HG02610 (cell line): Measurements from ENCODE around the gene NAT14.
"Not testable (repeated sequence)": the region's sequence is repeated elsewhere in the genome, so short reads cannot be mapped to it uniquely, and the experiment has no call there.

ENCODE experiments used
- ATAC-seq: cut with Tn5 transposase; IDR thresholded peaks from one replicate; pipeline ENCODE4 v1.9.1; 2021; ENCODE audit warnings: mild to moderate bottlenecking, moderate library complexity; ENCODE audit not compliant: unreplicated experiment

The NAT14 gene

DNA sequence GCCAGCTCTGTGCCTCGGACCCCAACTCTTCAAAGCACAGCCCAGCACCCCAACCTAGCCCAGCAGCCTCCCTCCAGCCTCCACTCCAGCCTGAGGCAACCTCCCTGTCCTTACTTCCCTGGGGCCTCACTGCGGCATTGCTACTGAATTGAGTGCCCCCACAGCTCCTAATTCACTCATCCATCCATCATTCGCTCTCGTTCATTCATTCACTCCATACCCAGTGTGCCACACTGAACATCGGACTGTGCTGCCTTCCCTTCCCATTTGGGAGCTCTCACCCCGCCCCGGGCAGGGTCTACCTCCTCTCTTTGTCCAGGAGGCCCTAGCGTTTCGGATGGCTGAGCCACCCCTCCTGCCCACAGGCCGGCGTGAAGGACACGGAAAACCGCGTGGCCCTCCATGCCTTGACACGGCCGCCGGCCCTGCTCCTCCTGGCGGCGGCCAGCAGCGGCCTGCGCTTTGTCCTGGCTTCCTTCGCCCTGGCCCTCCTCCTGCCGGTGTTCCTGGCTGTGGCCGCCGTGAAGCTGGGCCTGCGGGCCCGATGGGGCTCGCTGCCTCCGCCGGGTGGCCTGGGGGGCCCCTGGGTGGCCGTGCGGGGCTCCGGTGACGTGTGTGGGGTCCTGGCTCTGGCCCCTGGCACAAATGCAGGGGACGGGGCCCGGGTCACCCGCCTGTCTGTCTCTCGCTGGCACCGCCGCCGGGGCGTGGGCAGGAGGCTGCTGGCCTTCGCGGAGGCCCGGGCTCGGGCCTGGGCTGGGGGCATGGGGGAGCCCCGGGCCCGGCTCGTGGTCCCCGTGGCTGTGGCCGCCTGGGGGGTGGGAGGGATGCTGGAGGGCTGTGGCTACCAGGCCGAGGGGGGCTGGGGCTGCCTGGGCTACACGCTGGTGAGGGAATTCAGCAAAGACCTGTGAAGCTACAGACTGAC lies 1.3 kb downstream of the NAT14 start:
- ATAC-seq, result no peak

DNA sequence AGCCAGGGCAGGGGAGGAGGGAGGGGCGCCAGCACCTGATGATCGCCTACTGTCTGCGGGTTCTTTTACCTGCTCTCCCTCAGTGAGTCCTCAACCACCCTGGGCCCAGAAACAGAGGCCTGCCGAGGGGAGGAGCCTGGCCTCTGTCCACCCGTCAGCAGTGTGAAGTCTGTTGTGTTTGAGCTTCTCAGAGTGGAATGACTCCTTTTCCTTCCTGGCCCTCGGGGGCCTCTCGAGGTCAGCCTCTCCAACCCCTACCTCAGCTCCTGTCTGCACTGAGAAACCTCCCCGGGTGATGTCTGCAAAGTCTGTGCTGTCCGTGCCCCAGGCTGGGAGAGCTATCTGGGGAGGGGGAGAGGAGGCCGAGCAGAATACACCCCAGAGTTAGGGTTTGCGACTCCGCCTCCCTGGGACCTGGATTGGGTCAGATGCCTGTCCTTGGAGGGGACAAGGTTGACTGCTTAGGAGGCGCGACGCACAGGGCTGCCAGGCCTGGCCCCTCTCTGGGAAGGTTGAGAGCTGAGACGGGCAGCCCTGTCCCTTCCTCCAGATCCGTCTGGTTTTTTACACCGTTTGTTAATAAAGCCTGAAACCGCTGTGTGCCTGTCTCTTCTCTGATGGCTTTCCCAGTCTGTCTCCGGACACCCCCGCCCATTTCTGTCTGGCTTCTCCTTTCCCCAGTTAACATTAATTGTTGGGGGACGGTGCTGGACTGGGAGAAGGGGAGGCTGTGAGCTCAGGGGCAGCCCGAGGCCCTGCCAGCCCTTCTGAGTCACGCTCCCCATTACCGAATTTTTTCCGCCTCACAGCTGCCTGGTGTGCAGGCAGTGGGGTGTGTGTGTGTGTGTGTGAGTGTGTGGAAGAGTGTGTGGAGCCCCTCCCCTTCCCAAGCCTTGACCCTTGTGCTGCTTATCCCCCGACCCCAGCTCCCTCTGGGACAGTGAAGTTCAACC lies 2.3 kb downstream of the NAT14 start:
- no peak for ATAC-seq

DNA sequence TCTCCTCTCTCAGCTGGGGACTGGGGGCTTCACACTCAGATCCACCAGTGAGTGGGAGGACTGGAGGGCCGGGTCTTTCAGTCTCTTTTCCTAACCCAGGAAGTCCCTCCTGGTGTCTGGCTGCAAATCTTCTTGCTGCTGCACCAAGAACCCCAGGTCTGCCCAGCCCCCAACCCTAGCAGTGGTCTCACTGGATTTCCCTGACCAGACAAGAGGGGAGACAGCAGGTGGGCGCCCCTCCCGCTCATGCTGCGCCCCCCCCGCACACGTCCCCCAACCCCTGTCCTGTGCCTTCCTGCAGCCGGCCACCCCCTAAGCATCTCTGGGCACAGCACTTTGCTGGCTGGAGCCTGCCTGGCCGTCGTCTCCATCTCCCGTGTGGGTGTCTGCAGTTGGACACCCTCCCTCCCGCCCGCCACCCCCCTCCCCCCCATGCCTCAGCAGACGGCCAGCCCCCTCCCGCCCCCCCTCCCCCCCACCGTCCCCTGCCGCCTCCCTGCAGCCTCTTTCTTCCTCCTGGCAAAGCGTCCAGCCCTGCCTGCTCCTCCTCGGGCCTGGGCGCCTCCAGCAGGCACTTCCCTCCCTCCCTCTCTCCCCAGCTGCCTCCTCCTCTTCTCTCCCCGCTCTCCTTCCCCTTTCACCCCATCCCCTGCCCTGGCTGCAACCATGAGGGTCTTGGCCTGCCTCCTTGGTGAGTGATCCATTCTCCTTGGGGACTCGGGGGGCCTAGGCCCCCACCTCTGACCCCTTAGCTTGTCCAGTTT lies 3.1 kb downstream of the NAT14 start, which contains the start of gene SSC5D:
Gene SSC5D (plus strand): TSS at position 513 of the 764 bp plus-strand sequence. CDS start 154 bp downstream, at position 667.
- ATAC-seq, result no peak

DNA sequence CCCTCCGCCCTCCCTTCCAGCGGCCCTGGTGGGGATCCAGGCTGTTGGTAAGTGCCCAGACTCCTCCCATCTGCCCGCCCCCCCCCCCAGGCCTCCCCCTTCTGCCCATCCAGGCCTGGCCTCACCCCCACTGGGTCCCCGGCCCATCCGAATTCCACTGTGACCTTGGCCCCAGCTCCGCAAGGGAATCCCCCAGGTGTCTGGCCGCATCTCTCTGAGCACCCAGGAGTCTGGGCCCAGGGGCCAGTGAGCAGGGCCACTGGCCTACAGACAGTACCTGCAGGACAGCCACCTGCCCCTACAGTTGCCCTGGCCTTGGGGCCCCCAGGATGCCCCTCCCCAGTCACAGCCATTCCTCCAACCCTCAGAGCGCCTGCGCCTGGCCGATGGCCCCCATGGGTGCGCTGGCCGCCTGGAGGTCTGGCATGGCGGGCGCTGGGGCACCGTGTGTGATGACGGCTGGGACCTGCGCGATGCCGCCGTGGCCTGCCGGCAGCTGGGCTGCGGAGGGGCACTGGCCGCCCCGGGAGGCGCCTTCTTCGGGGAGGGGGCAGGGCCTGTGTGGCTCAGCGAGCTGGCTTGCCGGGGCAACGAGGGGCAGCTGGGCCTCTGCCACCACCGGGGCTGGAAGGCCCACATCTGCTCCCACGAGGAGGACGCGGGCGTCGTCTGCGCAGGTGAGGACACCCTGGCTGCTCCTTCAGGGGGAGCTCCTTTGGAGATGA lies 4.2 kb downstream of the NAT14 start:
- no peak for ATAC-seq

DNA sequence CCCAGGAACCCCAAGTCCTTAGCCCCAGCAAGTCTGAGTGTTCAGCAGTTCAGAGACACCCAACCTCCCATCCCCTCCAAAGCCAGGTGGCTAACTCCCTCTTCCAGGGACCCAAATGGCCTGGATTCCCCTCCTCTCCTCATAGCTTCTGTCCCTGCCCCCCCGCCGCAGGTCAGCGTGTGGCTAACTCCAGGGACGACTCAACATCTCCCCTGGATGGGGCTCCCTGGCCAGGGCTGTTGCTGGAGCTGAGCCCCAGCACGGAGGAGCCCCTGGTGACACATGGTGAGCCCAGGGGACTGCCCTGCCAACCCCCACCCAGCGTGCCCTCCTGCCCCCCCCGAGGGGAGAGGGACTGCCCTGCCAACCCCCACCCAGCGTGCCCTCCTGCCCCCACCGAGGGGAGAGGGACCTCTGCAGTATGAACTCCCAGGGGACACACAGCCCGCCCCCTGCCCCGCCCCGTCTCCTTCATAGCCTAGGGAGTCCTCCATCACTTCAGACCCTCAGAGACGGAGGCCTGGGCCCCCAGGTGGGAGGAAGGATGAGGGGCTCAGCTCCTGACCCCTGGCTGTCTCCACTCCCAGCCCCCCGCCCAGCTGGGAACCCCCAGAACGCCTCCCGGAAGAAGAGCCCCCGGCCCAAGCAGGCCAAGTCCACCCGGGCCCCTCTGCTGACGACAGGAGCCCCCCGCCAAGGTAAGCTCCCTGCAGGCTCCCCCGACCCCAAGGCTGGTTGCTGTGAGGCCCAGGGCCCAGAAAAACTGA lies 4.9 kb downstream of the NAT14 start:
- ATAC-seq, result no peak

DNA sequence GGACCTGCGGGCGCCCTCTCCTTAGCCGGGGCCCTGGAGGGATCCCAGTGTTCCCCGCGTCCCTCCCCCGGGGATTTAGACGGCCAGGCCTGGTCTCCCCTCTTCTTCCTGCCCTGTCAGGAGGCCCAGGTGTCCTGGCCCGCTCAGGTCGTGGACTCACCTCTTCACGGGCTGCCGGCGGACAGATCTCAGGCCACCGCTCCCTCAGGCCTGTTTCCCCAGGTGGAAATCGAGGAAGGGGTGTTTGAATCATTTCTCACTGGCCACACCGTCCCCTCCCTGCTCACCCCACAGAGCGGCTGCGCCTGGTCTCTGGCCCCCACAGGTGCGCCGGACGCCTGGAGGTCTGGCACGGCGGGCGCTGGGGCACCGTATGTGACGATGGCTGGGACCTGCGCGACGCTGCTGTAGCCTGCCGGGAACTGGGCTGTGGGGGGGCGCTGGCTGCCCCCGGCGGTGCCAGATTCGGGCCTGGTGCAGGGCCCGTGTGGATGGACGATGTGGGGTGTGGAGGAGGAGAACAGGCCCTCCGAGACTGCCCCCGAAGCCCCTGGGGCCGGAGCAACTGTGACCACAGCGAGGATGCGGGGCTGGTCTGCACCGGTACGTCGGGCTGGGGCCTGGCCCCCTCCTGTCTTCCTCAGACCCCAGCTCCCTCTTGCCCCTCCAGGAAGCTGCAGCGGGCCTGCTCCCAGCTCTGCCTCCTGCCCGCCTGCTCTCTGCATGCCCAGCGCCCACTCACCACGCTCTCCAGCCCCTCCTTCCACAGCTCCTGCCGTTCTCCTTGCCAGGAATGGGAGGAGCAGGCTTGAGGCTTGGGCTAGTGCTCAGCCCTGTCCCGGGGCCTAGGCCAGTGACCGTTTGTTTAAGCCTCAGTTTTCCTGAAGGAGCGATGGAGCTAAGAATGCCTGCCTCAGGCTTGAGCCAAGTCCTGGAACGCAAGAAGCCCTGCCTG lies 5.8 kb downstream of the NAT14 start:
- ATAC-seq, result no peak

DNA sequence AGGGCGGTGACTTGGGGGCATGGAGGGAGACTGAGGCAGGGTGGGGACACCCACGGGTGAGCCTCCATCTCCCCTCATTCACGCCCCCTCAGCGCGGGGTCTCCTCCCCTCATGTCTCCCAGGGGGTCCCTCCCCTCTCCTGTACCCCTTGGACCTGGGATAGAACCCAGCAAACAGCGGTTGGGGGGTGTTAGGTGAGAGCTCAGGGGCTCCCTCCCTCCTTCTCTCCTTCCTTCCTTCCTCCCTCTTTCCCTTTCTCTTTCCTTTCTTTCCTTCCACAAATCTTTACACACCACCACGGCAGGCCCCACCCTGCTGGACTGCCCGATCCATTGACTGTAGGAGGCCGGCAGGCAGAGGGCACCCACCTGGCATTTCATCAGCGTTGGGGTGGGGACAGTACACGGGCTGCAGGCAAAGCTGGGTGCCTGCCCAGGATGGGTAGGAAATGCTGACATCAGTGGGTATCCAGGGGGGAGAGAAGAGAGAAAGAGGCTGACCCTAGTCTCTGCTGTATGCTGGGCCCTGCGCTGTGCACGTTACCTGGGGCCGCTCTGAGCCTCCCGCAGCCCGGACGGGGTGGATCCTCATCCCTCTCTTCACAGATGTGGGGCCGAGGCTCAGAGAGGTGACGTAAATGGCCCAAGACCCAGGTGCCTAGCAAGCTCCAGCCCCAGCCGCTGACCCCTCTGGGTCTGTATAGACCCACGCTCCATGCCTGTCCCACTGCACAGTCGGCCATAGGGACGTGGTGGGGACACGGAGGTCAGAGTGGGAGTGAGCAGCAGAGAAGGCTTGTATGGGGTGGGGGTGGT lies 6.8 kb downstream of the NAT14 start:
- ATAC-seq, result no peak

DNA sequence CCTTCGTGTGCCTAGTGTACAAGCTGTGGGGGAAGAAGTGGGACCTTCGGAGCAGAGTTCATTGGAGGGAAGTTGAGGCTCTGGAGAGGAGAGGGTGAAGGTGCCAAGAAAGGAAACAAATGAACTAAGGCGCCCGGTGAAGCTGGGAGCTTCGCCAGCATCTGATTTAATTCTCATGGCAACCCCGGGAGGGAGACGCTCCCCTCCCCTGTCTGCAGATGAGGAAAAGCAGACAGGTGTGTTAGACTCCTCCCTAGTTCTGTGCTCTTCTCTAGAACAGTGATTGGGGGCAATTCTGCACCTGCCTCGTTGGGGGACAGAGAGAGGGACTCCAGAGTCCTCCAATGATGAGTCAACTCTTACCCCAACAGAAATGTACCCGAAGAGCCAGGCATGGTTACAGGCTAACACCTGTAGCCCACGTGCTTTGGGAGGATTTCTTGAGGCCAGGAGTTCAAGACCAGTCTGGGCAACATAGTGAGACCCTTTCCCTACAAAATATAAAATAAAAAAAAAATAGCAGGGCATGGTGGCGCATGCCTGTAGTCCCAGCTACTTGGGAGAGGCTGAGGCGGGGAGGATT lies 7.5 kb downstream of the NAT14 start:
- ATAC-seq, result no peak

DNA sequence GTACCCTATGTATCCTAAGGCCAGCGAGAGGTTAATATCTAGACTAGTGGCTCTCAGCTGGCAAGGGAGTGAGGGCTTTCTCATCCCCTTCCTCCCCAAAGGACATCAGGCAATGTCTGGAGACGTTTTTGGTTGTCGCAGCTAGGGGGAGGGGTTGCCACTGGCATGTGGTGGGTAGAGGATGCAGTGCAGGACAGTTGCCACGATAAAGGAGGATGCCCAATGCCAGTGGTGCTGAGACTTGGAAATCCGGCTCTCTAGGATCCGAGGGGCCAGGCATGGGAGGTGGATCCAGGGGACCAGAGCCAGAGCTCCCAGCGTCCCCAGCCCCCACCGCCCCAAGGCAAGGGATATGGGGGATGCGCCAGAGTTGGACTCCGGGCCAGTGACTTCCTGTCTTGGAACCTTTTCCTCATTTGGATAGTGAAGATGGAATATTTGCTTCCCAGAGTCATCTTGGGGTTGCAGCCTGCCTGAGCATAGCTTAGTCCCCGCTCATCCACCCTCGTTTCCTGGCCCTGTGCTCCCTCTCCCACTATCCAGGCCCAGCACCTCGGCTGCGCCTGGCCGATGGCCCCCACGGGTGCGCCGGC lies 8.2 kb downstream of the NAT14 start:
- ATAC-seq, result no peak

DNA sequence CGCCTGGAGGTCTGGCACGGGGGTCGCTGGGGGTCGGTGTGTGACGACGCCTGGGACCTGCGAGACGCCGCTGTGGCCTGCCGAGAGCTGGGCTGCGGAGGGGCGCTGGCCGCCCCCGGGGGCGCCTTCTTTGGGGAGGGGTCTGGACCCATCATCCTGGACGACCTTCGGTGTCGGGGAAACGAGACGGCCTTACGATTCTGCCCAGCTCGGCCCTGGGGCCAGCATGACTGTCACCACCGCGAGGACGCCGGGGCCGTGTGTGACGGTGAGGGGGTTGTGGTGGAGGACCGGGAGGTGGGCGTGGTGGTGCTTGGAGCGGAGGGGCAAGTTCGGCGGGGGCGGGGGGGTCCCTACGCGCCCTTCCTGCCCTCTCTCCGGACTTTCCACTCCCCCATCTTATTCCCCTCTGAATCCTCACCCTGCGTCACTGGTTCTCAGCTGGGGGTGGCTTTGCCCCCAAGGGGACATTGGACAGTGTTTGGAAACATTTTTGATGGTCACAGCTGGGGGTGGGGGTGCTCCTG lies 8.7 kb downstream of the NAT14 start:
- ATAC-seq, result no peak

DNA sequence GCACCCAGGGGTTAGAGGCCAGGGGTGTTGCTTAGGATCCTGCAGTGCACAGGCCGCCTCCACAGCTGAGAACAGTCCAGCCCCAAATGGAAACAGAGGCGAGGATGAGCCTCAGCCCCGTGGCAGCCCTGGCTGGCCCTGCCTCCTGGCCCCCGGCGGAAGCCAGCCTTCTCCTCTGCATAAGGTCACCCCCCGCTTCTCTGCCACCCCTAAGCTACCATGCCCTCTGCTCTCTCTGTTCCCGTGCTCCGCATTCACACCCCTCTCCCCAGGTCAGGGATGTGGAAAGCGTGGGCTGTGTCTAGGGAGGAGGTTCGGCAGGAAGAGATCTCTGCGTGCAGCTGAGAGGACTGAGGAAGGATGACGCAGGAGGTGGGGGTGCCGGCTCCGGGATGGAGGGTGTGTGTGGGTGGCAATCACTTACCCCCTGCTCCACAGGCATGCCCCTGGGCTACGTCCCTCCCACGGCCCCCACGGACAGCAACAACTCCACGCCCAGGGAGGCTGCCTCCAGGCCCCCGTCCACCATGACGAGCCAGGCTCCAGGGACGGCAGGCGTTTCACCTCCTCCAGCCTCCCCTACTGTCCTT lies 9.3 kb downstream of the NAT14 start:
- ATAC-seq, result no peak

DNA sequence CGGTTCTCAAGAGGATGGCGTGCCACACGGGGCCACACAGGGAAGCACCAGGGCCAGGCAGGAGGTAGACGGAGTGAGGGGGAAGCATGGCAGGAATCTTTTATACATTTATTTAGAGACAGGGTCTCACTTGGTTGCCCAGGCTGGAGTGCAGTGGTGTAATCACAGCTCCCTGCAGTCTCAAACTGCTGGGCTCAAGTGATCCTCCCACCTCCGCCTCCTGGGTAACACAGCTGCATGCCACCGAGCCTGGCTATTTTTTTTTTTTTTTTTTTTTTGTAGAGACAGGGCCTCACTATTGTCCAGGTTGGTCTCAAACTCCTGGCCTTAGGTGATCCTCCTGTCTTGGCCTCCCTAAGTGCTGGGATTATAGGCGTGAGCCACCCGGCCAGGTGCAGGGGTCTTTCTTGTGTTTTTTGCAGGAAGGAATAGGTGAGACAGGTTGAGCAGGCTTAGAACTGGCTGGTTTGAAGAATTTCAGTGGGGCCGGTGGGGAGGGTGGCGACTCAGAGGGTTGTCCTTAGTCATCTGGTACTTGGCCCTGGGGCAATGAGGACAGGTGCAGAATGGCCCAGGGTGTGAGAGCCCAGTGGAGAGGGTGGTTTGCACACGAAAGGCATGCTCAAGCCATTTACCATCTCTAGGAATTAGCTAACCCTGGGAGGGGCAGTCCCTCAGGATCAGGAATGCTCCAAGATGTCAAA lies 10.8 kb downstream of the NAT14 start:
- ATAC-seq, result no peak

DNA sequence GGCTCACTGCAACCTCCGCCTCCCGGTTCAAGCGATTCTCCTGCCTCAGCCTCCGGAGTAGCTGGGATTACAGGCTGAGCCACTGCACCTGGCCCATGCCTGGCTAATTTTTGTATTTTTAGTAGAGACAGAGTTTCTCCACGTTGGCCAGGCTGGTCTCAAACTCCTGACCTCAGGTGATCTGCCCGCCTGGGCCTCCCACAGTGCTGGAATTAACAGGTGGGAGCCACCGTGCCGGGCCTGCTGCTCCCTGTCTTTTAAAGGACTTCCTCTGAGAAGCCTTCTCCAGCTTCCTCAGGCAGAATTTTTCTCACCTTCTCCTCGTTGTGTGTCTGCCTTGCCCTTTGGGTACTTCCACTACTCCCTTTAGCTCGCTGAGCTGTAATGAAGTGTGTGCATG lies 11.8 kb downstream of the NAT14 start:
- ATAC-seq, result not testable (repeated sequence)

DNA sequence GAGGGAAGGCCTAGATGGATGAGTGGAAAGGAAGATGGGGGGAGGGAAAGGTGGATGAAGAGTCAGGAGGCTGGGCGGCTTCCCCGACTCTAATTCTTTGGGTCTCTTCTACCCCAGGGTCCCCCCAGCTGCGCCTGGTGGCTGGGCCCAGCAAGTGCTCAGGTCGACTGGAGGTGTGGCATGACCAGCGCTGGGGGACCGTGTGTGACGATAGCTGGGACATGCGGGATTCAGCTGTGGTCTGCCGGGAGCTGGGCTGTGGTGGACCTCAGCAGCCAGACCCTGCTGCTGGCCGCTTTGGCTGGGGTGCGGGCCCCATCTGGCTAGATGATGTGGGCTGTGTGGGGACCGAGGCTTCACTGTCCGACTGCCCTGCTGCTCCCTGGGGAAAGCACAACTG lies 12.8 kb downstream of the NAT14 start:
- no peak for ATAC-seq

DNA sequence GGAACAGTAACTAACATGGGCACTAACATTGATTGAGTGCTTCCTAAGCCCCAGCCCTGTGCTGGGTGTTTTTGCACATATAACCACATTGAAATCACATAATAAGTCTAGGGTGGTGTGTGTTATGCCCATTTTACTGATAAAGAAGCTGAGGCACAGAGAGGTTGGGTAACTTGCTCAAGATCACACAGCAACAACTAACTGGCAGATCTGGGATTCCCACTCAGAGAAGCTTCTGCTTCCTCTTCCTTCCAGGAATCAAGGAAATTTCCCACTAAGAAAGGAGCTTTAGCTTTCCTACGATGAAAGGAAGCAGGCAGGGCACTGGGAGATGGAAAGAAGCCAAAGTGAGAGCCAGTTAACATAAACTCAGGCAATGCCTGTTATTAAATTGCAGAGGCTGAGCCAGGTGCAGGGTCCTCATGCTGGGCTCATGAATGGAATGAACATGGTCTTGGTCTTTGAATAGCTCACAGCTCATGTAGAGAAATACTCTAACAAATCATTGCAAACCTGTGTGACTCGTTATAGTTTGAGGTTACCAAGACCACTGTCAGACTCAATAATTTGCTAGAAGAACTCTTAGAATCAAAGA lies 13.4 kb downstream of the NAT14 start:
- ATAC-seq, result no peak
